MM.1S (cell line): ENCODE data around the gene CTRL.

Experiments
- DNase-seq: peaks from one replicate; pipeline ENCODE4 v3.0.0-alpha.2; 2015
- H2AFZ ChIP-seq: fragments of 300-600 bp; sonication (generic); 2 replicates; pipeline ENCODE4 v1.6.0; 2016; ENCODE audit warnings: antibody characterized with exemption, low read length
- H3F3A ChIP-seq: fragments of 300-600 bp; sonication (generic); 2 replicates; pipeline ENCODE4 v1.6.1; 2016; ENCODE audit warnings: mild to moderate bottlenecking, antibody characterized with exemption, low read length, moderate library complexity, mixed read lengths; ENCODE audit not compliant: insufficient read depth
- H3K27ac ChIP-seq: fragments of 300-600 bp; sonication (generic); 2 replicates; pipeline ENCODE4 v1.5.1; 2016; ENCODE audit warnings: mild to moderate bottlenecking, low read length
- H3K27me3 ChIP-seq: fragments of 300-600 bp; sonication (generic); replicated peaks from 2 replicates; pipeline ENCODE4 v1.6.0; 2016; ENCODE audit warnings: low read length; ENCODE audit not compliant: insufficient read depth
- H3K36me3 ChIP-seq: fragments of 300-600 bp; sonication (generic); replicated peaks from 2 replicates; pipeline ENCODE4 v1.6.1; 2016; ENCODE audit warnings: mild to moderate bottlenecking, low read length, mixed read lengths; ENCODE audit not compliant: insufficient read depth
- H3K4me1 ChIP-seq: fragments of 300-600 bp; sonication (generic); 2 replicates; pipeline ENCODE4 v1.6.1; 2016; ENCODE audit warnings: low read length, mixed read lengths
- H3K4me2 ChIP-seq: fragments of 300-600 bp; sonication (generic); 2 replicates; pipeline ENCODE4 v1.6.0; 2016; ENCODE audit warnings: low read depth, low read length
- H3K4me3 ChIP-seq: fragments of 300-600 bp; sonication (generic); 2 replicates; pipeline ENCODE4 v1.5.1; 2016; ENCODE audit warnings: low read length, mixed read lengths
- H3K79me2 ChIP-seq: fragments of 300-600 bp; sonication (generic); 2 replicates; pipeline ENCODE4 v1.6.1; 2016; ENCODE audit warnings: mixed run types, low read length, mixed read lengths
- H3K9ac ChIP-seq: fragments of 300-600 bp; sonication (generic); 2 replicates; pipeline ENCODE4 v1.6.1; 2016; ENCODE audit warnings: low read length, mixed read lengths
- H3K9me2 ChIP-seq: fragments of 300-600 bp; sonication (generic); replicated peaks from 2 replicates; pipeline ENCODE4 v1.6.1; 2016; ENCODE audit warnings: mild to moderate bottlenecking, low read length, mixed read lengths; ENCODE audit not compliant: insufficient read depth
- H3K9me3 ChIP-seq: fragments of 300-600 bp; sonication (generic); replicated peaks from 2 replicates; pipeline ENCODE4 v1.6.1; 2016; ENCODE audit warnings: mild to moderate bottlenecking, low read length, mixed read lengths; ENCODE audit not compliant: insufficient read depth
- H4K20me1 ChIP-seq: fragments of 300-600 bp; sonication (generic); 2 replicates; pipeline ENCODE4 v1.6.1; 2016; ENCODE audit warnings: mild to moderate bottlenecking, low read length, moderate library complexity, mixed read lengths; ENCODE audit not compliant: insufficient read depth
- EZH2 ChIP-seq: fragments of 300-600 bp; sonication (generic); optimal IDR thresholded peaks from 2 replicates; pipeline ENCODE3; 2017; ENCODE audit warnings: low read depth, mild to moderate bottlenecking, antibody characterized with exemption, low read length, mixed read lengths
- EZH2phosphoT487 ChIP-seq: fragments of 300-600 bp; sonication (generic); IDR thresholded peaks from 2 replicates; pipeline ENCODE4 v1.6.1; 2018; ENCODE audit warnings: antibody characterized with exemption, low read length
- TF ChIP-seq, protein P1 (sequence below): fragments of 300-600 bp; sonication (generic); IDR thresholded peaks from 2 replicates; pipeline ENCODE4 v1.5.1; 2016; ENCODE audit warnings: antibody characterized with exemption, low read length, mixed read lengths

Gene CTRL

GRCh38 chr16:67946128-67946569, 14.5 kb upstream of the CTRL start:
- Histone ChIP-seq H3K27me3 (no peaks in the 10 kb centered on the region), H3K9me3 (no peaks in the 10 kb centered on the region), H3K9ac (no peak overlapping the region), H3K4me2 (no peak overlapping the region), H2AFZ (no peak overlapping the region), H3K27ac (no peak overlapping the region), H3K9me2 (no peaks in the 10 kb centered on the region), H3F3A (0 out of 2 replicates have a peak, but pooled peaks cover 2% of the 10 kb centered on the region), H3K4me1 (no peaks in the 10 kb centered on the region), H3K79me2 (no peaks in the 10 kb centered on the region), H4K20me1 (no peaks in the 10 kb centered on the region), H3K36me3 (no peaks in the 10 kb centered on the region; the same call in 1 of the 2 replicates), H3K4me3 (no peak overlapping the region)
- TF ChIP-seq EZH2phosphoT487 (no peak), EZH2 (no peak)
- TF ChIP-seq, protein P1, sequence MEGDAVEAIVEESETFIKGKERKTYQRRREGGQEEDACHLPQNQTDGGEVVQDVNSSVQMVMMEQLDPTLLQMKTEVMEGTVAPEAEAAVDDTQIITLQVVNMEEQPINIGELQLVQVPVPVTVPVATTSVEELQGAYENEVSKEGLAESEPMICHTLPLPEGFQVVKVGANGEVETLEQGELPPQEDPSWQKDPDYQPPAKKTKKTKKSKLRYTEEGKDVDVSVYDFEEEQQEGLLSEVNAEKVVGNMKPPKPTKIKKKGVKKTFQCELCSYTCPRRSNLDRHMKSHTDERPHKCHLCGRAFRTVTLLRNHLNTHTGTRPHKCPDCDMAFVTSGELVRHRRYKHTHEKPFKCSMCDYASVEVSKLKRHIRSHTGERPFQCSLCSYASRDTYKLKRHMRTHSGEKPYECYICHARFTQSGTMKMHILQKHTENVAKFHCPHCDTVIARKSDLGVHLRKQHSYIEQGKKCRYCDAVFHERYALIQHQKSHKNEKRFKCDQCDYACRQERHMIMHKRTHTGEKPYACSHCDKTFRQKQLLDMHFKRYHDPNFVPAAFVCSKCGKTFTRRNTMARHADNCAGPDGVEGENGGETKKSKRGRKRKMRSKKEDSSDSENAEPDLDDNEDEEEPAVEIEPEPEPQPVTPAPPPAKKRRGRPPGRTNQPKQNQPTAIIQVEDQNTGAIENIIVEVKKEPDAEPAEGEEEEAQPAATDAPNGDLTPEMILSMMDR = no peak
- DNase-seq = no peak

DNA sequence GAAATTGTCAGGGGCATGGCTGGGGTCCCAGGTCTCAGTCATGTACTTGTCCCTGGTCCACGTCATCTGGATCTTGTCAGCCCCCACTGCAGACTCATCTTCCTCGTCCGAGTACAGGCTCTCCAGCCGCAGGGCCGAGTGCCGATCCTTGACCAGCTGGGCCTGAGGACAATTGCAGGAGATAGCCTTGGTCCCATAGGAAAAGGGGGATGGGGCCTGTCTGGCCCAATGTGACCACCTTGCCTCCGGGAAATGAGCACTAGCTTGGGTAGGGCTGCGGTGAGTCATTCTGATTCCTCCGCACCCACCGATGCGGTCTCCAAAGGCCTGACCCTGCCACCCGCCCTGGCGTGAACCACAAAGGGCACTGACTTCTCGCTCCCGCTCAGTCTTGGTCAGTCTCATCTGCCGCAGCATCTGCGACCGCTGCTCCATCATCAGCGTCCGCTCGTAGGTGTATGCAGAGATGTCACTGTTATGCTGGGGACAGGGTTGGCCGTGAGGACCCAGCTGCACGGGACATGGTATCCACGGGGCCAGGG, 13.8 kb upstream of the CTRL start:
- H3K9ac ChIP-seq = no peak overlapping the region
- no peaks in the 10 kb centered on the region for H3K9me3 ChIP-seq
- no peaks in the 10 kb centered on the region for H3K79me2 ChIP-seq
- no peaks in the 10 kb centered on the region for H3K27me3 ChIP-seq
- no peak overlapping the region for H3K27ac ChIP-seq
- no peak overlapping the region for H3K4me2 ChIP-seq
- H2AFZ ChIP-seq = no peak overlapping the region
- H3K4me1 ChIP-seq = no peaks in the 10 kb centered on the region
- TF ChIP-seq, protein P1 = no peak
- TF ChIP-seq EZH2 = no peak
- no peak for TF ChIP-seq EZH2phosphoT487
- no peaks in the 10 kb centered on the region for H4K20me1 ChIP-seq
- H3K36me3 ChIP-seq = no peaks in the 10 kb centered on the region; the same call in 1 of the 2 replicates
- H3K9me2 ChIP-seq = no peaks in the 10 kb centered on the region
- H3F3A ChIP-seq = 0 out of 2 replicates have a peak, but pooled peaks cover 2% of the 10 kb centered on the region
- H3K4me3 ChIP-seq = no peak overlapping the region
- DNase-seq = no peak

DNA sequence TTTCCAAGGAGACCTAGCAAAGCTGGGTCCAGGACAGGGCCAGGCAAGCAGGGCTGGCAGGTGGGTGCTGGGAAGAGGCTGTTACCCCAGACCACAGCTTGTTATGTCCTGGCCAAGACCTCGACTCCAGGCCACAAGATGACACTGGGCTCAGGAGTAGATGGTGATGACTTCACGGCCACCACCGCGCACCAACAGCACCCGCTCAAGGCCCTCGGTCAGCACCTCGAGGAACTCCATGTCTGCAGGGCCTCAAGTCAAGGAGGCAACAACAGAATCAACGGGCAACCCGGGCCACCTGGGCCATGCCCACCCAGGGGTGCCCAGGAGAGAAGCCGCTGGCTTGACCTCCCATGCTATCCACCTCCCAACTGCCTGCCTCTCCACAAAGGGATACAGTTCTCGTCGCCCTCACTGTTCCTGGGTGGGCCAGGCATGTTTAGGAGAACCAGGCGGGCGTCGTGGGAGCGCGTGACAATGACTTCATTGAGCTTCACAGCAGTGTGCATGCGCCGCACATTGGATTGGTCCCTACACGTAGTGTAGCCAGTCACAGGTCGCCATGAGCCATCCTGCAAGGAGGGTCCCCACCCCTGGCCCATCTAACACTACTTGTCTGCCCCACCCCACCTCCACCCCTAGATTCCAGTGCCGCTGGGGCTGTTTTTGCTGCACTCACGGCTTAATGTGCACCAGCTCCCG, 13.2 kb upstream of the CTRL start:
- Histone ChIP-seq H3K4me3 (no peak overlapping the region), H3K9me2 (no peaks in the 10 kb centered on the region), H3F3A (0 out of 2 replicates have a peak, but pooled peaks cover 2% of the 10 kb centered on the region), H3K27ac (no peak overlapping the region), H3K9me3 (no peaks in the 10 kb centered on the region), H2AFZ (no peak overlapping the region), H3K79me2 (no peaks in the 10 kb centered on the region), H3K4me2 (no peak overlapping the region), H3K4me1 (no peaks in the 10 kb centered on the region), H3K36me3 (no peaks in the 10 kb centered on the region; the same call in 1 of the 2 replicates), H3K27me3 (no peaks in the 10 kb centered on the region), H3K9ac (no peak overlapping the region), H4K20me1 (no peaks in the 10 kb centered on the region)
- no peak for DNase-seq
- TF ChIP-seq EZH2 = no peak
